ENCODE measurements around the gene HAX1. TPM values are rescaled to one million over a fixed set of nuclear protein-coding genes. Genes with fewer than 3 reads are reported as not detected.
A peak's percentile ranks its signal among the peaks of the same experiment; 100 is the strongest.

HAX1 gene
- polyA plus RNA-seq, 3 donors: 81.7 to 83.6 (median 82.4) TPM

- peak; percentile 68 to 74 (median 73) for DNase-seq (ENCODE audit: low read depth in 3 of 3, low spot score in 2 of 3)
These were observed 52.5 kb downstream of the HAX1 start, which contains the start of gene ATP8B2 for GRCh38 chr1:154324669-154325582. ATP8B2 (plus strand) TSS chr1:154325525; CDS start chr1:154328142, 2,617 bp downstream.

Other genes starting within 250 kb of the HAX1 start
- under 1 TPM; 0.03 to 0.04 (median 0.04) TPM for gene NUP210L, start 117.6 kb upstream of the HAX1 start, polyA plus RNA-seq (ENCODE audit: insufficient read length in 3 of 3)
- gene TPM3, start 80.5 kb upstream of the HAX1 start, polyA plus RNA-seq (ENCODE audit: insufficient read length in 3 of 3): 100 to 1,000 TPM; 270 to 291 (median 275) TPM
- gene CFAP141, start 66.3 kb upstream of the HAX1 start, polyA plus RNA-seq (ENCODE audit: insufficient read length in 3 of 3): not detected
- 100 to 1,000 TPM; 164 to 178 (median 166) TPM for gene UBAP2L, start 51.7 kb upstream of the HAX1 start, polyA plus RNA-seq (ENCODE audit: insufficient read length in 3 of 3)
- gene AQP10, start 48.5 kb downstream of the HAX1 start, polyA plus RNA-seq (ENCODE audit: insufficient read length in 3 of 3): under 1 TPM in 2 of 3 donors, not detected in 1; 0.07 to 0.18 TPM
- gene ATP8B2, start 52.9 kb downstream of the HAX1 start, polyA plus RNA-seq (ENCODE audit: insufficient read length in 3 of 3): 10 to 100 TPM; 24.5 to 26.1 (median 24.6) TPM
- gene IL6R, start 132.7 kb downstream of the HAX1 start, polyA plus RNA-seq (ENCODE audit: insufficient read length in 3 of 3): 1 to 10 TPM; 6.0 to 7.1 (median 6.2) TPM
- 1 to 10 TPM in 2 of 3 donors, under 1 TPM in 1; 0.71 to 1.1 (median 1.0) TPM for gene TDRD10, start 229.6 kb downstream of the HAX1 start, polyA plus RNA-seq (ENCODE audit: insufficient read length in 3 of 3)
- gene SHE, start 229.8 kb downstream of the HAX1 start, polyA plus RNA-seq (ENCODE audit: insufficient read length in 3 of 3): 10 to 100 TPM in 2 of 3 donors, 1 to 10 TPM in 1; 9.6 to 11.2 (median 10.6) TPM